D721Med (cell line): Measurements from ENCODE around the gene DMBT1.

Experiments
- DNase-seq: peaks from one replicate; pipeline ENCODE4 v3.0.0; 2011; ENCODE audit warnings: low spot score; ENCODE audit not compliant: insufficient read length
- FAIRE-seq: peaks from 2 replicates; lab custom pipeline; 2011; peaks lifted over from hg19 to GRCh38; lab: Jason Lieb, UNC
- TF ChIP-seq, protein P1 (sequence below): IDR thresholded peaks from 2 replicates; pipeline ENCODE4 v1.5.1; 2012; ENCODE audit warnings: mild to moderate bottlenecking, control low read depth; ENCODE audit not compliant: insufficient read depth; ENCODE audit errors: missing control alignments

The DMBT1 gene

GRCh38 chr10:122560279-122560804 lies at the start of gene DMBT1:
Gene DMBT1, plus strand, starts transcription at chr10:122560754. Its CDS starts 17 bp downstream, at chr10:122560771.
- DNase-seq (no peak), FAIRE-seq (no peak)
- TF ChIP-seq, protein P1, sequence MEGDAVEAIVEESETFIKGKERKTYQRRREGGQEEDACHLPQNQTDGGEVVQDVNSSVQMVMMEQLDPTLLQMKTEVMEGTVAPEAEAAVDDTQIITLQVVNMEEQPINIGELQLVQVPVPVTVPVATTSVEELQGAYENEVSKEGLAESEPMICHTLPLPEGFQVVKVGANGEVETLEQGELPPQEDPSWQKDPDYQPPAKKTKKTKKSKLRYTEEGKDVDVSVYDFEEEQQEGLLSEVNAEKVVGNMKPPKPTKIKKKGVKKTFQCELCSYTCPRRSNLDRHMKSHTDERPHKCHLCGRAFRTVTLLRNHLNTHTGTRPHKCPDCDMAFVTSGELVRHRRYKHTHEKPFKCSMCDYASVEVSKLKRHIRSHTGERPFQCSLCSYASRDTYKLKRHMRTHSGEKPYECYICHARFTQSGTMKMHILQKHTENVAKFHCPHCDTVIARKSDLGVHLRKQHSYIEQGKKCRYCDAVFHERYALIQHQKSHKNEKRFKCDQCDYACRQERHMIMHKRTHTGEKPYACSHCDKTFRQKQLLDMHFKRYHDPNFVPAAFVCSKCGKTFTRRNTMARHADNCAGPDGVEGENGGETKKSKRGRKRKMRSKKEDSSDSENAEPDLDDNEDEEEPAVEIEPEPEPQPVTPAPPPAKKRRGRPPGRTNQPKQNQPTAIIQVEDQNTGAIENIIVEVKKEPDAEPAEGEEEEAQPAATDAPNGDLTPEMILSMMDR, result no peak

- DNase-seq, result no peak
- TF ChIP-seq, protein P1, result no peak
- FAIRE-seq, result no peak
Measured at GRCh38 chr10:122513053-122513452, 47.5 kb upstream of the DMBT1 start.

GRCh38 chr10:122514045-122514840 lies 46.3 kb upstream of the DMBT1 start:
- DNase-seq, result no peak
- FAIRE-seq, result no peak
- TF ChIP-seq, protein P1, result no peak

- FAIRE-seq (no peak), DNase-seq (no peak)
- TF ChIP-seq, protein P1, result no peak
Measured at GRCh38 chr10:122515022-122515424, 45.5 kb upstream of the DMBT1 start.

- TF ChIP-seq, protein P1, result no peak
- FAIRE-seq (no peak), DNase-seq (no peak)
Measured at GRCh38 chr10:122515588-122516231, 44.8 kb upstream of the DMBT1 start.

GRCh38 chr10:122516734-122517133 lies 43.8 kb upstream of the DMBT1 start:
- TF ChIP-seq, protein P1, result no peak
- no peak for DNase-seq
- no peak for FAIRE-seq
